Activated CD4-positive, alpha-beta T cell treated with anti-CD3 and anti-CD28 coated beads, Interleukin-2, Interleukin-4, amounts not matched to agents 100 ng/mL and 50 ng/mL, durations not matched to agents 16 hours and 8 hours (primary cell): ENCODE data around the gene CRABP2.

Experiments
- DNase-seq: peaks from one replicate; pipeline ENCODE4 v3.0.0-alpha.2; 2020; ENCODE audit warnings: low spot score

CRABP2 gene

GRCh38 chr1:156667968-156668709, 37.2 kb downstream of the CRABP2 start:
- no peak for DNase-seq

- DNase-seq: no peak
These were observed 37.8 kb downstream of the CRABP2 start for GRCh38 chr1:156667610-156667967.

GRCh38 chr1:156666862-156667609, 38.3 kb downstream of the CRABP2 start:
- no peak for DNase-seq

- no peak for DNase-seq
These were observed 39.8 kb downstream of the CRABP2 start for GRCh38 chr1:156665539-156665938.

DNA sequence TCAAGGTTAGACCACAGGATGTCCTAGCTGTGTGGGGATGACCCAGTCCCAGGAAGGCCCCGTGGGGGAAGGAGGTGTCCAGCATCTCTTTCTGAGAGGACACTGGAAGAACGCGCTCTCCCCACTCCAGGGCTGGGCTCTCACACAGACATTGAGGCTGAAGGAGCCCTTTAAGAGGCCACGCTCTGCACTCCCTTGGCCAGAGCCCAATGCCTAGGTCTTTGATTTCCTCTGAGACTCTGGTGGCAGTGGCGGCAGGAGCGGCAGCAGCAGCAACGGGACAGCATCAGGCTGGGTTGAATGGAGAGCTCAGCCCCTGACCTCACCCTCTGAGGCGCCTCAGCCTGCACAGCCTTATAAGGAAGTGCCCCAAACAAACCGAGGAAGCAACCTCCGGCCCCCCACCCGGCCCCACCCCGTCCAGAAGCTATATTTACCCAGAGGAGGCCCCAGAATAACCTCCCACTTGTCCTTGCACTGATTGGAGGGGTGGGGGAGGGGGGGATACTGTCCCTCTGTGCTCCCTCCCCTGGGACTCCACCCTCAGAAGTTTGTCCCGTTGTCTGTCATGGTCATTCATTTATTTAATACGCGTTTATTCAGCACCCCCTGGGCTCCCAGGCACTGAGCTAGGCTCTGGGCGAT, 40.5 kb downstream of the CRABP2 start:
- no peak for DNase-seq

DNA sequence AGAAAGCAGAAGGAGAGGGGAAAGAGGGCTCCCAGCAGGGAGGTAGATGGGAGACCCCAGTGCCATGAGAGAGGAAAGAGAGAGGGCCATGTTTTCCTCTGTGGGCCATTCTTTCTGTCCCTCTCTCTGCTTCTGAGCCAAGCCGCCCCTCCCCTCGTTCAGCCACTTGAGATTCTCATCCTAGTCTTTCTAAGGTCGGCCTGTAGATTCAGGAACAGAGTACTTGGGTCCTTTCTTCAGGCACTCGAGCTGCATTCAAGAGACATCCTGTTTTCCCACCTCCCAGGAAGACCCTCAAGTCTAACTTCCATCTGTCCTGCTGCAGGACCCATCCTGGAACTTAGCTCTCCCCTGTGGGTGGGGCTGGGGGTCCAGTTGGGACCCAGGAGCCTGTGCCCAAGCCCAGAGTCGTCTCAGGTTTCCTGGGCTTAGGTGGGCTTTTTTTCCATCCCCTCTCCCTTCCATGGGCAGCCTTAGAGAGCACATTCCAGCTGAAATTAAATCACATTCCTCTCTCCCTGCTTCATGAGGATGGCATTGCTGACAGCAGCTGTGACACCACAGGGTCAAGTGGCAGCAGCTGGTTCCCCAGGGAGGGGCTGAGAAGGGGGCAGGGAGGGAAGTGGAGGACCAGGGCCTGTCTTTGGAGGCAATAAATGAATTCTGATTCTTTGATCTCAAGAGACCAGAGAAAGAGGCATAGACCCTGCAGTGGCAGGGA, 41.2 kb downstream of the CRABP2 start:
- DNase-seq: no peak

DNA sequence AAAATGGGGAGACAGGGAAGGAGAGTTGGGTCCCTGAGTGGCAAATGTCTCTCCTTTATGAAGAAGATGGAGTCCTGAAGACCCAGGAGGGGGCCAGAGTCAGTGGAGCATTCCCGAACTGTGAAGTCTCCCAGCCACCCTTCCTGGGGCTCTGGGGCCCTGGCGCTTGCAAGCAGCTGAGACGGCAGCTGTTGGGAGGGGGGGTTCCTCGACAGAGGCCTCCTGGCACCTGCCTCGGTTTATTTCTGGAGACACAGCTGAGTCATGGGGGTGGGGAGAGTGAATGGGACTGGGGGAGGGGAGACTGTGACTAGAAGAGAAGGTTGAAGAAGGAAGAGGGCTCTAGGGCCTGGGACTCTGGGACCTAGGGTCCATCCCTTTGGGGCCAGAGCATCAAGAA, 42.2 kb downstream of the CRABP2 start:
- no peak for DNase-seq

DNA sequence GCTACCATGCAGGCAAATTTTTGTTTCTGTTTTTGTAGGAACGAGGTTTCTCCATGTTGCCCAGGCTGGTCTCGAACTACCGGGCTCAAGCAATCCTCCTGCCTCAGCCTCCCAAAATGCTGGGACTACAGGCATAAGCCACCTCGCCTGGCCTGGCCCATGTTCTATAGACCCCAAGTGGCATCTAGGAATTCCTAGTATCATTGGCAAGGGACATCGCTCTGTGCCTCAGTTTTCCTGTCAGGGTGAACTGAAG, 42.7 kb downstream of the CRABP2 start:
- no peak for DNase-seq

DNA sequence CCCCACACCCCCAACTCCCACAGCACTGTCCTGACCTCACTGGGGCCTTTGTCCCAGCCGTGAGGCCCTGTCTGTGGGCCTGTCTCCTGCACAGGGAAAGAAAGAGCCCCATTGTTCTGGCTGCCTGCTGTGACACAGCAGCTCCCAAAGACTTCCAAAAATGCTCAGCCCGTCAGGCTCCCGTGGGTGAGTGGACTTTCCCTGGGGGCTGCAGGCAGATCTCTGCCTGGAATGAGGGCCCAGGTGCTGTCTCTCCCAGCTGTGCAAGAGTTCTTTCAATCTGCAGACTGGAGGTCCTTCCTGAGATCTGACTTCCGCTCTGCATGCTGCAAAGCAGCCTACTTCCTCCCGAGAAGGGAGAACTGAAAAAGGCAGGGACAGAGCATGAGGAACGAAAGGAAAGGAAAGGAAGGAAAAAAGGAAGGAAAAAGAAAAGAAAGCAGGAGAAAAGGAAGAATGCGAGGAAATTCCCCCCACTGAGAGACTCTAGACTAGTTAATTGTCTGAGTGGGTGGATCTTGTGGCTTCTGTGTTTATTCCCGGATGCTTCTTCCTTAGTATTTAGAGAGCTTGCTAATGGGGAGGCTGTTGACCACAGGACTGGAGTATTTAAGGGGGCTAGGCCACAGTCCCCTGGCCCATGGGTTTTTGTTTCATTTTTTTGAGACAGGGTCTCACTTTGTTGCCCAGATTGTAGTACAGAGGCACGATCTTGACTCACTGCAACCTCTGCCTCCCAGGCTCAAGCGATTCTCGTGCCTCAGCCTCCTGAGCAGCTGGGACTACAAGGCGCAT, 43.2 kb downstream of the CRABP2 start:
- DNase-seq: no peak

DNA sequence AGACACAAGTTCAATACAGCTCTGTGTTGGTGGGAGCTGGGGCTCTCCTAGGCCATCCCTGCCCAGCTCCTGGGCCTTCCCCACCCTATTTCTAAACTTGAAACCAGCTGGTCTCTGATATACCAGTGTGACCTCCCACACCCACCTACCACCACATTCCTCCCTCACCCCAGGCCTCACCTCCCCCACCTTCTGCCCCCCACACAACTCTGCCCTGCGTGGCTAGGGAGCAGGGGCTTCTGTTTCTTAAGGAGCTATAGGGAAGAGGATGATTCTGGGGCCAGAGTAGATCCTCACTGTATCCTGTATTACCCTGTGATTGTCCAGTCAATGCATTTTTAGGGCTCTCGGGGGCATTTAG, 44.7 kb downstream of the CRABP2 start:
- no peak for DNase-seq

GRCh38 chr1:156659988-156660751, 45.2 kb downstream of the CRABP2 start:
- DNase-seq: peak; percentile 96

DNA sequence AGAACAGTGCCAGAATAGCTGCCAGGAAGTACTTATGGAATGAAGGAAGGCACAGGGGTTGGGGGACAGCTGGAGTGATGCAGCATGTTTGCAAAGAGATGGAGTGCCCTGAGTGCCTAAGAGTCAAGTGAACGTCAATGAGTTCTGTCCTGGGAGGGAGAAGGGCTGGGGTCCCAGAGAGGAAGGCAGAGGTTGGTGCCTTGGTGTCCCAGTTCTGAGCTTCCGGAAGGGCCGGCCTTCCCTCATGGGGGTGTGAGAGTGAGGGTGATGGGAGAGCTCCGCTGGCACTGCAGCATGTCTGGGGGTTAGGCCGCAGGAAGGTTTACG, 45.8 kb downstream of the CRABP2 start:
- DNase-seq: no peak

DNA sequence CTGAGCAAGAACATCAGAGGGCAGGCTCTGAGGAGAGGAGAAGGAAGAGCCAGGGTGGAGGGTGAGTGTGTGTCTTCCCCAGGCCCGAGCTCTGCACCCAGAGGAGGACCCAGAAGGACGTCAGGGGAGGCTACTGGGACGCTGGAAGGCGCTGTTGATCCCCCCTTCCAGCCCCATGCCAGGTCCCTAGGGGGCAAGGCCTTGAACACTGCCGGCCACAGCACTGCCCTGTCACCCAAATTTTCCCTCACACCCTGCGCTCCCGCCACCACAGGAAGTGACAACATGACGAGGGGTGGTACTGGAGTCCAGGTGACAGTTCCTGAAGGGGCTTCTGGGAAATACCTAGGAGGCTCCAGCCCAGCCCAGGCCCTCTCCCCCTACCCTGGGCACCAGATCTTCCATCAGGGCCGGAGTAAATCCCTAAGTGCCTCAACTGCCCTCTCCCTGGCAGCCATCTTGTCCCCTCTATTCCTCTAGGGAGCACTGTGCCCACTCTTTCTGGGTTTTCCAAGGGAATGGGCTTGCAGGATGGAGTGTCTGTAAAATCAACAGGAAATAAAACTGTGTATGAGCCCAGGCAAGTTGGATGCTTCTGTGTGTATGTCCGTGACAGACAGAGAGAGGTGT, 46.3 kb downstream of the CRABP2 start:
- DNase-seq: no peak

DNA sequence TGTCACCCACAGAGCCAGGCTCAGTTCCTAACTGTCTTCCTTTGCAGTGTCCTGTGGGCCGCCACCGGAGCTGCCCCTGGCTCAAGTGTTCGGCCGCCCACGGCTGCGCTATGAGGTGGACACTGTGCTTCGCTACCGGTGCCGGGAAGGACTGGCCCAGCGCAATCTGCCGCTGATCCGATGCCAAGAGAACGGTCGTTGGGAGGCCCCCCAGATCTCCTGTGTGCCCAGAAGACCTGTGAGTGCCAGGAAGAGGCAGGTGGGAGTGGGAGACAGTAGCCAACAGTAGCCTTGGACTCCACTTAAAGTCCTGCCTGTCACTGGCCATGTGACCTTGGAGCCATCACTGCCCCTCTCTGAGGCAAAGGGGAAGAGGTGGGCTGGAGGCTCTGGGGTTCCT, 46.9 kb downstream of the CRABP2 start:
- DNase-seq: no peak

GRCh38 chr1:156657741-156658319, 47.6 kb downstream of the CRABP2 start:
- DNase-seq: no peak

GRCh38 chr1:156656806-156657740, 48.3 kb downstream of the CRABP2 start:
- peak; percentile 75 for DNase-seq

GRCh38 chr1:156655904-156656516, 49.4 kb downstream of the CRABP2 start:
- no peak for DNase-seq

DNA sequence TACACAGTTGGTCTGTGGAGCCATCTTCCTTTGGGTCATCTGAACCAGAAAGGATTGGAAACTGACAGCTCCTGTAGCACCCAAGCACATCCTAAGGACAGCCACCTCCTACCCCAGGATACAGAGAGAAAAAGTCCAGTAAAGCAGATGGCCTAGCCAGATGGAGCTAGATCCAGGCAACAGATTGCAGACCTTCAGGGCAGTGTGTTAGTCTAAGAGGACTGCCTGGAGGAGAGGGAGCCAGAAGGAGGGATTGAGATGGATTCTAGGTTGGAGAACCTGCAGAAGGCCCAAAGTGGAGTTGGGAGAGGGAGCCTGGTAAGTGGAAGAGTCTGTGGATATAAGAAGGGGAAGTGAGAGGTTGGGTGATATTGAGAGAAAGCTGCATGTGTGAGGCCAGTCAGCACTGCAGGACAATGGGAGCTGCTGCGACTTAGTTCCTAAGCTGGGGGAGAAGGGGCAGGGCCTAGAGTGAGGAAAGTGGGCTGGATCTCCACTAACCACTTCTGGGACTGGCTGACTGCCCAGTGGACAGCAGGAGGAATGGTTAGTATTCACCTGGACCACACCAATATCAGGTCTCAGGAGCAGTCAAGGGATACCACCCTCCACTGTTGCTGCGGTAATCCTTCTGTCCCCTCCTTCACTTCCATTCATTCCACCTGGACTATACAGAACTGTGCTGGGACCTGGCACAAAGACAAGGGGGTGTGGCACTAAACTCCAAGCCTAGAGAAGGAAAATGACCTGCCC, 50.1 kb downstream of the CRABP2 start:
- DNase-seq: no peak
